SH-SY5Y (cell line): ENCODE measurements around the gene PRRG4.

Experiments
- GATA2 ChIP-seq: IDR thresholded peaks from 2 replicates; pipeline ENCODE4 v1.6.1; 2011; ENCODE audit warnings: mild to moderate bottlenecking, low read depth, low read length
- GATA3 ChIP-seq: IDR thresholded peaks from 2 replicates; pipeline ENCODE4 v1.6.1; 2011; ENCODE audit warnings: low read depth, mild to moderate bottlenecking, low read length, moderate library complexity

The PRRG4 gene

DNA sequence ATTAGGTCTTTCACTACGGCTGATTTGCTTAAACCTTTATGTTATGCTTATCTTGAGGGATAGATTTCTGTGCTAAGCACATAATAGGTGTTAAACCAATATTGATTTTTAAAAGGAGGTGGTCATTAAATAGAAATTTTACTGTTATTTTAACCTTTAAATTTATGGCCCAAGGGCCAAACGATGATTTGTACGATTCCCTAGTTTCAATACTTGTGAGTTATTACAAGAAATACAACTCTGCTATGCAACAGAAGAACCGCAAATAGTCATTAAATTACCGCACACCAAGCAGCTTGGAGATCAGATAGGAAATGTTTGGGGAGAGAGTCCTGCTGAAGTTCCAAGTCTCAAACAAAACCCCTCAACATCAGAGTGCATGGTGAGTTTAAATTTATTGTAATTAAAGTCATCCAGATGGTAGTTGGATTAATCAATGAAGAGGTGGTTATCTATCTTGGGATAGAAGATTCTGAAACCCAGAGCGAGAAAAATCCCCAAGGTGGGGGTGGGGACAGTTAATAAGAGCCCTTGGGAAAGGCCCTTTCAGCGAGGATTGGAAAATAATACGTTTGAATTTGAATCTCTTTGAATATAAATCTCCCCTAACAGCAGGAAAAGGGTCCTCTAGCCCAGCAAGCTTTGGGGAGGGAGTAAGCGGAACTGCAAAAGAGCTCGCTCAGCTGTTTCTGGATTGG, 62.1 kb downstream of the PRRG4 start:
- TF ChIP-seq GATA3, result no peak
- peak; percentile 10; the same call in 1 of the 2 replicates for TF ChIP-seq GATA2

DNA sequence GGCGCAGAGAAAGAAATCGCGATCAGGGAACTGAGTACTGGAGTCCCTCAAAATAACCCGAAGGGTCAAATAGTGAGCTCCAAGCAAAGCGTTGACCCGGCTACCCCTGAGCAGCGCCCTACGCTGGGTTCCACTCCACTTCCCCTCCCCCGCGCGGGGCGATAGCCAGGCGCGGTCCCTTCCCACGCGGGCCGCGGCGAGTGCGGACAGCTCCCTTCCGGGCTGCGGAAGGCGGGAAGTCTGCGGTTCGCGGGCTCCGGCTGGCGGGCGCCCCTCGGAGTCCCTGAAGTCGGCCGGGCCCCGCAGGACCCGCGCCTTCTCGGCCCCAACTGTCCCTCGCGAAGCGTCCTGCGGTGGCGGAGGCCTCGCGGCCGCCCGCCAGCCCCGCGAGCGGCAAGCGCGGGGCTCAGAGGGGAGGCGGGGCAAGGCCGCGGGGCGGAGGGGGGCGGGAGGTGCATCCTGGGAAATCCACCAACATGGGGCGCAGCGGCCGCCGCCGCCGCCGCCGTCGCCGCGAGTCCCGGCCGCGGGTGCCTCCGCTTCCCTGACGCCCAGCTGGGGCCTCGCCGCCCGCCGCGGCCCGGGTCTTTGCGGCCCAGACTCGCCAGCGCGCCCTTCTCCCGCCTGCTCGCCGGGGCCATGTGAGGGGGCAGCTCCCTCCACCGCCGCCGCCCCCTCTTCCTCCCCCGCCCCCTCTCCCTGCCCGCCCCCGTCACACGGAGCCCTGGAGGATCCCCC, 62.8 kb downstream of the PRRG4 start, which contains the start of gene QSER1:
TSS of gene QSER1 (plus strand) at position 457 of the 738 bp plus-strand sequence. CDS start 315 bp downstream, outside the sequence.
- TF ChIP-seq GATA2 (0 out of 2 replicates have a peak, but pooled peaks have one; percentile 2), GATA3 (no peak)

DNA sequence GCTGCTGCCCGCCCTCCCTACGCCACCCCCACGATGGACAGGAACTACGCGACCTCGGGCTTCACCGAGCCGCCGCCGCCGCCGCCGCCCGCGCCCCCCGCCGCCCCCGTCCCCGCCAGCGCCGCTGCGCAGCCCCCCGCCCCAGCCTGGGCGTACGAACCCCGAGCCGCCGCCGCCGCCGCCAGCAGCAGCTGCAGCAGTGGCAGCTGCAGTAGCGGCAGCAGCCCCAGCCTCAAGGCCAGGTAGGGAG, 63.3 kb downstream of the PRRG4 start:
- TF ChIP-seq GATA3, result no peak
- TF ChIP-seq GATA2, result no peak

DNA sequence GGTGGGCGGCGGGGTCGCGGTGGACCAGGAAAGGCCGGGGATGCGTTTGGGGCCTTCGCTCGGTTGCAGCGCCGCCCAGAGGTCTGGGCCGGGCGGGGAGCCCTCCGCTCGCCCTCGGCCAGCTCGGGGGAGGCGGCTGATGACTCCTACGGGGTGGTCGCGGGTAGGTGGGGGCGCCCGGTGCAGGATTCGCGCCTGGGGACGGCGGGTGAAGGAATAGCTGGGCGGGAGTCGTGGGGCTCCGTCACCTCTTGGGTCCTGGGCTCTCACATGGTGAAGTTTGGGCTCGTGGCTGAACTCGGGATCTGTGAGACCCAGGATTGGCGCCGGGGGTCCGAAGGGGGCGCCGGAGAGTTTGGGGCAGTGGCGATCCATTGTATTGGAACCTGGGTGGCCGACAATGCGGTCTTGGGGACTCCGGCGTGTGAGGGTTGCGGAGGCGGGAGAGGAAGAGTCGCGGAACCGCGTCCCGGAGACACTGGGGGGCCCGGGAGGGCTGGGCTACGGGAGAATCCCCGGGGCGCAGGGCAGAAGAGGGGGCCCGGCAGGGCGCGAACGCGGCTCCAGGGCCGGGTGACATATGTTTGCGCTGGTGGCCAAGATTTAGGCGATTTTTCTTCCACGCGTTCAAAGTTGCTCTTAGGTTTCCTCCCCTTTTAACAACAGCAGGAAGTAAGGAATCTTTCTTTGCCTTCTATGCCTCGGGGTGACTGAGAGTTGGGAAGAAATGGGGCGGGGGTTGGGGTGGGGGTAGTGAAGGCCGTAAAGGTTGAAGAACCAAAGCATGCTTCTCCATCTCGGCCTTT, 63.8 kb downstream of the PRRG4 start:
- TF ChIP-seq GATA2 (no peak), GATA3 (no peak)

DNA sequence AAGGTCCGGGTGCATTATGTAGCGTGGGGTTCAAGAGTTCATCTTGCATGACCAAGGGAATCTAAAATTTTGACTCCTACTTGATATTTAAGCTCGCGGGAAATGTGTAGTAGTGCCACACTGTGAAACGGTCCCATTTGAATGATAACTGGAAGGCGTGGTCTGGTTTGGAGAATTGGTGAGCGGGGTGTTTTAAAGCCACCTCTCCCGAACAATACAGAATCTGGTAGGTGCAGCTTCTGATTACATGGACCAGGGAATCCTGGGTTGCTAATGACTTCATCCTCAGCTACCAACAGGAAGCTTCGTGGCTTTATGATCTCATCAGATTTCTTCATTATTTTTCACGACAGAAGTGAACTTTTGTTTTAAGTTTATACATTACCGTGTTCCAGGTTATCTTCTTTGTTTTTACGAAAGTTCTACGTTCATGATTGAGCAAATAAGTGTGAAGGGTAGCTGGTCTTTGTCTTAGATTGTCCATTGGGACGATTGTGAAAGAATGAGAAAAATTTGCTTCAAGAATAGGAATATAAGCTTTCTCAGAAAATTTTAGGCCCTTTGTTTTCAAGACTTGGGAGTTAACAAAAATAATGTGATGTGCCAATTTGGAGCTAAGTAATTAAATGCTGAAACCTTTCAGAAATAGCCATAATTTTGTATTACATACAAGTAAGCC, 64.6 kb downstream of the PRRG4 start:
- no peak for TF ChIP-seq GATA2
- no peak for TF ChIP-seq GATA3

DNA sequence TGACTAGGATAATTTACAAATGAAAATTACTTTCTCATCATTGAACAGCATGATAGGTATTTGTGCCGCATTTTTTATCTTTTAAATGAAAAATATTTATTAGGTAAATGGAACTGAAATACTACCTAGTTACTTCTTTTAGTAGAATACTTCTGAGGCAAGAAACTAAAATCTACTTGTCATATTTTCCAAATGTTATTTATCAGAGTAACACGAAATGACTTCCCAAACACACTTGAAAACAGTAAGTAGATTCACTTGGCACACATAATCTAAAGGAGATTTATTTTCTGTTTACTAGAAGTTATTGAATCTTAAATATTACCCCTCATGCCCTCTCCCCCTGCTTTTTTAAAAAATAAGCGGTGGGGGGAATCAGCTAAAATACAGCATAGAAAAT, 65.2 kb downstream of the PRRG4 start:
- TF ChIP-seq GATA2 (no peak), GATA3 (no peak)

DNA sequence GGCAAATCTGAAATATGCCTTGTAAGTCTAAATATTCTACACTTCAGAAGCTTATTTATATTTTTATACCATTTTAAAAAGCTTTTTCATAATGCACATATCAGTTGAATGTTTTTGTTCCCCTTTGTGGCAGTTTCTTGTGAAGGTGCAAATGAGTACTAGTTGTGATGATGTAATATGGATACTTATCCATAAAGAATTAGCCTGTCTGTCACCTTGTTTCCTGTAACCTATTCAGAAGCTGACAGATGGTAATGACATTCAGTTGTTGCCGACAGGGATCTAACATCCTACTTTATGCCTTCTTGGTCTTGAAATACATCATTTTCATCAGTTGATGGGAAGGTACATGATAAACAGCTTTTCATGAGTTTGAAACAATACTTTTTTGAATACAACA, 65.7 kb downstream of the PRRG4 start:
- TF ChIP-seq GATA3, result no peak
- TF ChIP-seq GATA2, result no peak

DNA sequence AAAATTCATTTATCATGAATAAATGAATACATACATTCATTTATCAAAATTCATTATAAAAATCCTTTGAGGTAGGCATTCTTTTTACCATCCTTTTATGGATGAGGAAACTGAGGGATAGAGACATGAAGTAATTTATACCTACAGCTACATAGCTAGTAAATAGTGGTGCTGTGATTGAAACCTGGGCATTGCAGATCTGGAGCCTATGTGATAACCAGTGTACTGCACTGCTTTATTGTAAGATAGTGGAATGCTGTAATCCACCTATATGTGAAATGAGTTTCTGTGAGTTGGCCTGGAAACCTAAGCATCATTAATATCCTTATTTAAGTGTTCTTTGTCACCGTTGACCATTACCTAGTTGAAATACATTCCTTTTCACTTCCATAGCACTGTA, 67.4 kb downstream of the PRRG4 start:
- TF ChIP-seq GATA2, result no peak
- no peak for TF ChIP-seq GATA3

DNA sequence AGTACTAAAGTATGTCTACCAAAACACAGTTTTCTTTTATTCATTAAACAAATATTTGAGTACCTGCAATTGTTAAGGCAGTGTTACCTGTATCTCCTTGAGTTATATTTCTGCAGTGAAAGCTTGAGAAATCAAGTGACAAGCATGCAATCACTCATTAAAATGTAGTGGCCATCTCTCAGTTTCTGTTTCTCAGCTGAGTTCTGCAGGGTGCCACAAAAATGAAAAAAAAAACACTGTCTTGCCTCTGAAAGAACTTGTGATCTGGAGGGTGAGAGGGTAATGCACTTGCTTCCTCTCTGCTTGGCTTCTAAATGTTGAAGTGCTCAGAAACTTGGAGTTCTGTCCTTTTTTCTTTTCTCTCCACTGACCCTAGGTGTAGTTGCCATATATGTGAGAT, 69.7 kb downstream of the PRRG4 start:
- TF ChIP-seq GATA3, result no peak
- no peak for TF ChIP-seq GATA2

DNA sequence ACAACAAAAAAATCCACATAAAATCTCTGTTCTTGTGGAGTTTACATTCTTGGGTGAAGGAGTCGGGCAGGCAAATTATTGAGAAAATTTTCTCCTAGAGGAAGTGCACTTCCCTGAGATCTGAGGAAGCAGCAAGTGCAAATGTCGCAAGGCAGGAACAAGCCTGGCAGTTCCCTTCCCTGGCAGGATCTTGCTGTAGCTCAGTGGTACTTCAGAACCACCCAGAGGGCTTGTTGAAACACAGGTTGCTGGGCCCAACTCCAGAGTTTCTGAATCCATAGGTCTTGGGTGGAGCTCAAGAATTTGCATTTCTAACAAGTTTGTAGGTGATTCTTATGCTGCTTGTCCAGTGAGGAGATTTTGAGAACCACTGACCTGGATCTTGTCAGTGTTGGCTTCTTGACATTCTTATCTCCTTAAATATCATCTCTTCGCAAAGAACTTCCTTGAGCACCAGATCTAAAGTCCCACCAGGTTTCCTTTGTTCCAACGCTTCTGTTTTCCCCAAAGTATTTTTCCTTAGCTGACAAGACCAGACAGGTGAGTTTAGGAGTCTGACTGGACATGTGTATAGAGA, 72.5 kb downstream of the PRRG4 start:
- TF ChIP-seq GATA3 (no peak), GATA2 (no peak)

DNA sequence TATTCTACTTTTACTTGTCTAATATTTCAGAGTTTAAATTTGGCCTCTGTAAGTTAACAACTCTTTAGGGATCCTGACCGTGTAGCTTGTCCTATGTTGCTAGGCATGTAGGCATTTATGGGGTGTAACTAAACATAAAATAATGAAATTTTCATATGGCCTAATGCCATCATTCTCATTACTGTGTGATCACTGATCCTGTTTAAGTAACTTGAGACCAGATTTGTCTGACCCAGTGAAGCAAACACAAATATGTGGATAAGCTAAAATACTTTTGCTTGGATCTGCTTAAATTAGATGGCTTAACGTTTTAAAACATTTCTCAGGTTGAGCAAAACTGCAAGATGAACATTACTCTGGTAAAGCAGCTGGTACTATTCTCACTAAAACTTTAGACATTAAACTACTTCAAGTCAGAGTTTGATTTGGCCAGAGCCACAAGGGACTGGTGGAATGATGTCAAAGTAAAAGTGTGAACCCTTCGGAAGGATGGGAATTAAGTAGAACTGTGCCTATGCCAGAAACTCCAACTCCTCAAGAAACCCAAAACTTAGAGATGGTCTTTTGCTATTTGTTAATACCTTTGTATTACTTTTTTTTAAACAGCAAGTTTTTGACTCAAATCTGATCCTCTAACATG, 75.4 kb downstream of the PRRG4 start:
- TF ChIP-seq GATA3, result no peak
- no peak for TF ChIP-seq GATA2
